IMR-90 (cell line): Measurements from ENCODE around the gene MACF1. TPM values are rescaled to one million over a fixed set of nuclear protein-coding genes. Genes with fewer than 3 reads are reported as not detected.
A peak's percentile ranks its signal among the peaks of the same experiment; 100 is the strongest.

ENCODE experiments used
- ATAC-seq: fragments of 200-7000 bp; cut with Tn5 transposase; 2 replicates; pipeline ENCODE4 v1.9.1; 2020; ENCODE audit warnings: low read depth, mild to moderate bottlenecking, moderate library complexity
- BruUV-seq: library from RNA; stranded (reverse); fragments of 400-500 nt; replicated peaks from 2 replicates; lab custom pipeline; 2021; lab: Mats Ljungman, UMichigan
- CTCF ChIA-PET: fragments of 300-600 bp; formaldehyde crosslinking; extraction: SDS; loops from one replicate; lab custom pipeline; 2021; ENCODE audit warnings: antibody characterized with exemption; lab: Yijun Ruan, JAX
- POLR2A ChIA-PET: fragments of 300-600 bp; sonication (Branson Sonifier 250); formaldehyde crosslinking; loops from one replicate; lab custom pipeline; 2022; ENCODE audit warnings: antibody characterized with exemption; ENCODE audit not compliant: unreplicated experiment; lab: Charles Lee
- DNase-seq: peaks from one replicate; pipeline ENCODE4 v3.0.0; 2013
- H2AFZ ChIP-seq: replicated peaks from 2 replicates; pipeline ENCODE3; 2013; ENCODE audit warnings: low read length, mild to moderate bottlenecking; ENCODE audit not compliant: poor library complexity
- H2AK5ac ChIP-seq: 2 replicates; pipeline ENCODE4 v1.6.1; 2013; ENCODE audit warnings: low read depth, low read length, inconsistent platforms
- H2AK9ac ChIP-seq: replicated peaks from 2 replicates; pipeline ENCODE3; 2013; ENCODE audit warnings: mild to moderate bottlenecking, low read depth, low read length, moderate library complexity; ENCODE audit not compliant: poor library complexity
- H2BK120ac ChIP-seq: 2 replicates; pipeline ENCODE4 v1.6.1; 2013; ENCODE audit warnings: low read depth, low read length, inconsistent platforms
- H2BK15ac ChIP-seq: 3 replicates; pipeline ENCODE4 v1.6.1; 2013; ENCODE audit warnings: low read depth, low read length, inconsistent platforms
- H2BK20ac ChIP-seq: 2 replicates; pipeline ENCODE4 v1.6.1; 2013; ENCODE audit warnings: low read depth, mild to moderate bottlenecking, inconsistent platforms, low read length, moderate library complexity
- H2BK5ac ChIP-seq: 2 replicates; pipeline ENCODE4 v1.6.1; 2013; ENCODE audit warnings: mild to moderate bottlenecking, low read depth, low read length, inconsistent platforms; ENCODE audit not compliant: poor library complexity, severe bottlenecking
- H3K14ac ChIP-seq: replicated peaks from 2 replicates; pipeline ENCODE4 v1.6.1; 2013; ENCODE audit warnings: low read depth, low read length, inconsistent platforms
- H3K18ac ChIP-seq: 2 replicates; pipeline ENCODE4 v1.6.1; 2013; ENCODE audit warnings: low read depth, low read length, control low read depth
- H3K23ac ChIP-seq: 2 replicates; pipeline ENCODE4 v1.6.1; 2013; ENCODE audit warnings: low read depth, low read length, inconsistent platforms
- H3K27ac ChIP-seq: 2 replicates; pipeline ENCODE4 v1.5.1; 2013; ENCODE audit warnings: mild to moderate bottlenecking, control low read depth, low read length; ENCODE audit not compliant: insufficient read depth
- H3K27me3 ChIP-seq: 2 replicates; pipeline ENCODE4 v1.6.1; 2013; ENCODE audit warnings: low read length; ENCODE audit not compliant: control insufficient read depth, insufficient read depth
- H3K36me3 ChIP-seq: 2 replicates; pipeline ENCODE4 v1.6.1; 2013; ENCODE audit warnings: low read length, mixed read lengths; ENCODE audit not compliant: control insufficient read depth, insufficient read depth
- H3K4ac ChIP-seq: 2 replicates; pipeline ENCODE4 v1.6.1; 2013; ENCODE audit warnings: low read depth, low read length, inconsistent platforms
- H3K4me1 ChIP-seq: 2 replicates; pipeline ENCODE4 v1.6.1; 2013; ENCODE audit warnings: low read length, mixed read lengths; ENCODE audit not compliant: control insufficient read depth, insufficient read depth
- H3K4me2 ChIP-seq: 2 replicates; pipeline ENCODE4 v1.6.1; 2013; ENCODE audit warnings: low read depth, mild to moderate bottlenecking, control low read depth, low read length, moderate library complexity
- H3K4me3 ChIP-seq: 2 replicates; pipeline ENCODE4 v1.5.1; 2013; ENCODE audit warnings: low read depth, mild to moderate bottlenecking, control low read depth, low read length, moderate library complexity; ENCODE audit not compliant: insufficient read depth
- H3K56ac ChIP-seq: 2 replicates; pipeline ENCODE4 v1.6.1; 2013; ENCODE audit warnings: low read length, inconsistent platforms; ENCODE audit not compliant: insufficient read depth; ENCODE audit errors: extremely low read depth
- H3K79me1 ChIP-seq, 2 experiments: 2 replicates each; pipeline ENCODE4 v1.6.1; 2013; ENCODE audit warnings: low read length in 2 of 2, inconsistent platforms in 1 of 2, low read depth in 1 of 2
- H3K9ac ChIP-seq: 2 replicates; pipeline ENCODE4 v1.6.1; 2013; ENCODE audit warnings: low read depth, low read length, control low read depth
- H3K9me1 ChIP-seq: 2 replicates; pipeline ENCODE4 v1.6.1; 2013; ENCODE audit warnings: low read length, inconsistent platforms; ENCODE audit not compliant: insufficient read depth
- H3K9me3 ChIP-seq: 2 replicates; pipeline ENCODE4 v1.6.1; 2013; ENCODE audit warnings: low read length; ENCODE audit not compliant: control insufficient read depth, insufficient read depth
- H4K20me1 ChIP-seq: 2 replicates; pipeline ENCODE4 v1.6.1; 2013; ENCODE audit warnings: low read length, inconsistent platforms; ENCODE audit not compliant: insufficient read depth
- H4K5ac ChIP-seq: 2 replicates; pipeline ENCODE4 v1.6.1; 2013; ENCODE audit warnings: mild to moderate bottlenecking, low read depth, low read length, control low read depth
- H4K8ac ChIP-seq, 2 experiments: 2 replicates each; pipeline ENCODE4 v1.6.1; 2013; ENCODE audit warnings: low read depth in 2 of 2, low read length in 2 of 2, control low read depth in 1 of 2, inconsistent platforms in 1 of 2
- H4K91ac ChIP-seq: 2 replicates; pipeline ENCODE4 v1.6.1; 2013; ENCODE audit warnings: low read depth, low read length, inconsistent platforms; ENCODE audit not compliant: insufficient read depth
- CTCF ChIP-seq: conservative IDR thresholded peaks from 2 replicates; pipeline ENCODE4 v1.5.1; 2012; ENCODE audit warnings: mild to moderate bottlenecking, low read depth, low read length, improper control_type of control experiment
- NFE2L2 ChIP-seq: fragments of 150-350 bp; IDR thresholded peaks from 2 replicates; pipeline ENCODE4 v1.6.1; 2016; ENCODE audit warnings: low read depth, mild to moderate bottlenecking, low read length
- WGBS, 2 experiments: methylation state at CpG; one replicate each; pipeline versions ENCODE4 v1.1.5 to v1.1.7; 2013; ENCODE audit warnings: missing lambda C conversion rate in 2 of 2; ENCODE audit not compliant: insufficient read length in 1 of 2; ENCODE audit errors: extremely low coverage in 2 of 2; 5-methylcytosine and 5-hydroxymethylcytosine counted together
- dilution Hi-C: fragments of 300-500 bp; cut with HindIII; formaldehyde crosslinking; loops from one replicate; pipeline ENCODE4 v1.14.3; 2018; ENCODE audit warnings: low sequenced_read_pairs; ENCODE audit not compliant: unreplicated experiment
- in situ Hi-C: fragments of 300-500 bp; cut with MboI; formaldehyde crosslinking; loops from 3 replicates; pipeline ENCODE4 v1.14.3; 2019; ENCODE audit warnings: low sequenced_read_pairs, inconsistent platforms, mixed read lengths
- intact Hi-C: fragments of 100-400 bp; cut with micrococcal nuclease; formaldehyde crosslinking; loops from 2 replicates; pipeline ENCODE4 v1.10.0; 2022
- polyA plus RNA-seq, 3 experiments: library from polyadenylated mRNA; depleted of rRNA; stranded (reverse); fragments of >200 nt; gene quantifications; 2 replicates each; pipeline ENCODE4 v1.2.3, GENCODE V29; 2012; ENCODE audit warnings: low replicate concordance in 1 of 3
- total RNA-seq: library from RNA; depleted of rRNA; stranded (reverse); fragments of >200 nt; gene quantifications from 2 replicates; pipeline ENCODE4 v1.2.3, GENCODE V29; 2012

The MACF1 gene
- total and polyA plus RNA-seq, 2 of the 4 experiments (the other 2 are of a cell fraction), result 67.6 to 369 TPM

DNA sequence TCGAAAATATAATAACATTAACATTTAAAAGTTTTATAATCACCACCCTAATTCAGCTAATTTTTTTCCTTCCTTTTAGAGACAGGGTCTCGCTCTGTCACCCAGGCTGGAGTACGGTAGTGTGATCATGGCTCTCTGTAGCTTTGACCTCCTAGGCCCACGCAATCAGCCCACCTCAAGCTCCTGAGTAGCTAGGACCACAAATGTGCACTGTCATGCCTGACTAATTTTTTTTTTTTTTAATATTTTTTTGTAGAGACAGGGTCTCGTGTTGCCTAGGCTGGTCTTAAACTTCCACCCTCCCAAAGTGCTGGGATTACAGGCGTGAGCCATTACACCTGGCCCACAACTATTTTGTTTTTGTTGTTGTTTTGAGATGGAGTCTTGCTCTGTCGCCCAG lies 172.2 kb downstream of the MACF1 start:
- no TSS peak for BruUV-seq
- H3K56ac ChIP-seq, result no peak overlapping the region
- peaks cover 36% of the 10 kb centered on the region for H3K36me3 ChIP-seq
- DNase-seq (no peak), ATAC-seq (no peak)
- H3K79me1 ChIP-seq, result peaks cover 9 to 22% of the 10 kb centered on the region in 2 experiments
- WGBS, 2 experiments, result 100% methylated on average over 1 of the region's 7 CpGs; no CpG with 5 or more reads in 1 of the 2 experiments
- no peaks in the 10 kb centered on the region for H3K4me1 ChIP-seq
- H2BK120ac ChIP-seq, result no peak overlapping the region
- no peak overlapping the region for H3K4ac ChIP-seq
- in situ Hi-C loops (no loop called here), dilution Hi-C loops (no loop called here), intact Hi-C loops (loop anchor here (5.0 kb wide), 1 partner anchor 36 kb away; no protein-coding TSS in a partner anchor)
- no peak overlapping the region for H4K8ac ChIP-seq
- no peak overlapping the region for H3K9ac ChIP-seq
- TF ChIP-seq CTCF (no peak), NFE2L2 (peak; percentile 48; the same call in 1 of the 2 replicates)
- H4K5ac ChIP-seq, result no peak overlapping the region
- no peak overlapping the region for H2AK5ac ChIP-seq
- no peak overlapping the region for H2BK15ac ChIP-seq
- H3K14ac ChIP-seq, result no peak overlapping the region
- POLR2A ChIA-PET, result no interaction called here
- H2AK9ac ChIP-seq, result no peak overlapping the region
- no peak overlapping the region for H3K18ac ChIP-seq
- no peak overlapping the region for H2BK20ac ChIP-seq
- H3K27me3 ChIP-seq, result no peaks in the 10 kb centered on the region
- no peak overlapping the region for H3K4me2 ChIP-seq
- H3K23ac ChIP-seq, result no peak overlapping the region
- H4K91ac ChIP-seq, result no peak overlapping the region
- H3K9me3 ChIP-seq, result no peaks in the 10 kb centered on the region
- H2AFZ ChIP-seq, result no peak overlapping the region
- no peaks in the 10 kb centered on the region for H4K20me1 ChIP-seq
- H3K4me3 ChIP-seq, result no peak overlapping the region
- H3K27ac ChIP-seq, result no peak overlapping the region
- peaks cover 7% of the 10 kb centered on the region for H3K9me1 ChIP-seq
- CTCF ChIA-PET, result interaction anchor here (0.6 to 1.4 kb wide), 2 partner anchors 34 to 233 kb away, joined by 4 read pairs; no protein-coding TSS in a partner anchor
- H2BK5ac ChIP-seq, result no peak overlapping the region
